ENCODE data around the gene TPSAB1. TPM values are rescaled to one million over a fixed set of nuclear protein-coding genes. Genes with fewer than 3 reads are reported as not detected.

TPSAB1 gene
- total and polyA plus RNA-seq, 2 donors from 2014 or later, result 1.6 to 156 TPM

DNA sequence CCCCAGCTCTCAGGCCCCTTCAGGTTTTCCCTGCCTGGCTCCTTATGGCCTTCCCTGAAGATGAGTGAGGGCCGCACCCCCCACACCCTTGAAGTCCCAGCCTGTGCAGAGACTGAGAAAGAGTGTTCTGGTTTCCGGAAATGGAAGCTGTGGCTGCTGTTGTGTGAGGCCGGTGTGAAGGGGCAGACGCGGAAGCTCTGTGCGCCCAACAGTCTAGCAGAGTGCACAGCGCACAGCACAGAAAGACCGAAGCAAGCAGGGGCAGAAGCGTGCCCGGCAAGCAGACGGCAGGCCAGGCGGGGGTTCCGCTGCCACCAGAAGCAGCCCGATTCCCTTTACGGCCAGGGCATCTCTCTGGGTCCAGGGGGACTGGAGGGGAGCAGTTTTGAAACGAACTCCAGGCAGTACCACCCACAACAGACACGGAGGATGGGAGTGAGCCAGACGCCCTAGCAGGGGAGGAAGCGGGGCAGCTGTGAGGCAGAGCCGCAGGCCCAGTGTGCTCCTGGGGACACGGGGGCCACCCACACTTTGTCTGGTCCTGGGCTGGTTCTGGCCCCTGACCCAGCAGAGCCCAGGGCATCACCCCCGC, 32.2 kb upstream of the TPSAB1 start:
- H3K4me1 ChIP-seq (ENCODE audit: control insufficient read depth in 2 of 3, insufficient read depth in 2 of 3, low read depth in 1 of 3, low read length in 3 of 3), result no peaks in the 10 kb centered on the region
- H3K9ac ChIP-seq (ENCODE audit: low read length in 3 of 3), result no peak overlapping the region
- DNase-seq (no peak), FAIRE-seq (no peak)
- intact Hi-C loops (cut with DNase I), result no loop called here
- H3K4me3 ChIP-seq (ENCODE audit: low read length in 3 of 3), result no peak overlapping the region
- H3K9me3 ChIP-seq (ENCODE audit: control insufficient read depth in 2 of 3, insufficient read depth in 1 of 3, low read length in 3 of 3), result no peaks in the 10 kb centered on the region
- H3K27ac ChIP-seq (ENCODE audit: low read depth in 2 of 2, low read length in 2 of 2), result no peak overlapping the region
- TF ChIP-seq, protein P1, sequence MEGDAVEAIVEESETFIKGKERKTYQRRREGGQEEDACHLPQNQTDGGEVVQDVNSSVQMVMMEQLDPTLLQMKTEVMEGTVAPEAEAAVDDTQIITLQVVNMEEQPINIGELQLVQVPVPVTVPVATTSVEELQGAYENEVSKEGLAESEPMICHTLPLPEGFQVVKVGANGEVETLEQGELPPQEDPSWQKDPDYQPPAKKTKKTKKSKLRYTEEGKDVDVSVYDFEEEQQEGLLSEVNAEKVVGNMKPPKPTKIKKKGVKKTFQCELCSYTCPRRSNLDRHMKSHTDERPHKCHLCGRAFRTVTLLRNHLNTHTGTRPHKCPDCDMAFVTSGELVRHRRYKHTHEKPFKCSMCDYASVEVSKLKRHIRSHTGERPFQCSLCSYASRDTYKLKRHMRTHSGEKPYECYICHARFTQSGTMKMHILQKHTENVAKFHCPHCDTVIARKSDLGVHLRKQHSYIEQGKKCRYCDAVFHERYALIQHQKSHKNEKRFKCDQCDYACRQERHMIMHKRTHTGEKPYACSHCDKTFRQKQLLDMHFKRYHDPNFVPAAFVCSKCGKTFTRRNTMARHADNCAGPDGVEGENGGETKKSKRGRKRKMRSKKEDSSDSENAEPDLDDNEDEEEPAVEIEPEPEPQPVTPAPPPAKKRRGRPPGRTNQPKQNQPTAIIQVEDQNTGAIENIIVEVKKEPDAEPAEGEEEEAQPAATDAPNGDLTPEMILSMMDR (IDR thresholded peaks at IDR 0.05; ENCODE audit: borderline replicate concordance, extremely low read depth, insufficient read depth), result no peak
- H3K27me3 ChIP-seq (ENCODE audit: control insufficient read depth, insufficient read depth, low read length), result no peaks in the 10 kb centered on the region
- no peaks in the 10 kb centered on the region for H3K36me3 ChIP-seq (ENCODE audit: control insufficient read depth in 2 of 3, insufficient read depth in 3 of 3, low read length in 3 of 3)

DNA sequence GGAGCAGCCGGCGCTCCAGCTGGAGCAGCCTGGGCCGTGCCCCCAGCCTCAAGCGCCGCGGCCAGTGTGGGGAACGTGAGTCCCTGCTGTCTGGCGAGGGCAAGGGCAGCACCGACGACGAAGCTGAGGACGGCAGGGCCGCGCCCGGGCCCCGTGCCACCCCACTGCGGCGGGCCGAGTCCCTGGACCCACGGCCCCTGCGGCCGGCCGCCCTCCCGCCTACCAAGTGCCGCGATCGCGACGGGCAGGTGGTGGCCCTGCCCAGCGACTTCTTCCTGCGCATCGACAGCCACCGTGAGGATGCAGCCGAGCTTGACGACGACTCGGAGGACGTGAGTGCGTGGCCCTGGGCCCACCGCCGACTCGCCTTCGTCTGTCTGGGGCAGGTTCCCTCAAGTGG, 31.4 kb upstream of the TPSAB1 start:
- H3K9me3 ChIP-seq (ENCODE audit: control insufficient read depth in 2 of 3, insufficient read depth in 1 of 3, low read length in 3 of 3), result no peaks in the 10 kb centered on the region
- no peaks in the 10 kb centered on the region for H3K36me3 ChIP-seq (ENCODE audit: control insufficient read depth in 2 of 3, insufficient read depth in 3 of 3, low read length in 3 of 3)
- no peaks in the 10 kb centered on the region for H3K4me1 ChIP-seq (ENCODE audit: control insufficient read depth in 2 of 3, insufficient read depth in 2 of 3, low read depth in 1 of 3, low read length in 3 of 3)
- H3K27ac ChIP-seq (ENCODE audit: low read depth in 2 of 2, low read length in 2 of 2), result no peak overlapping the region
- no peaks in the 10 kb centered on the region for H3K27me3 ChIP-seq (ENCODE audit: control insufficient read depth, insufficient read depth, low read length)
- H3K4me3 ChIP-seq (ENCODE audit: low read length in 3 of 3), result no peak overlapping the region
- intact Hi-C loops (cut with DNase I), result no loop called here
- TF ChIP-seq, protein P1 (IDR thresholded peaks at IDR 0.05; ENCODE audit: borderline replicate concordance, extremely low read depth, insufficient read depth), result no peak
- FAIRE-seq, result no peak
- no peak for DNase-seq
- H3K9ac ChIP-seq (ENCODE audit: low read length in 3 of 3), result no peak overlapping the region

DNA sequence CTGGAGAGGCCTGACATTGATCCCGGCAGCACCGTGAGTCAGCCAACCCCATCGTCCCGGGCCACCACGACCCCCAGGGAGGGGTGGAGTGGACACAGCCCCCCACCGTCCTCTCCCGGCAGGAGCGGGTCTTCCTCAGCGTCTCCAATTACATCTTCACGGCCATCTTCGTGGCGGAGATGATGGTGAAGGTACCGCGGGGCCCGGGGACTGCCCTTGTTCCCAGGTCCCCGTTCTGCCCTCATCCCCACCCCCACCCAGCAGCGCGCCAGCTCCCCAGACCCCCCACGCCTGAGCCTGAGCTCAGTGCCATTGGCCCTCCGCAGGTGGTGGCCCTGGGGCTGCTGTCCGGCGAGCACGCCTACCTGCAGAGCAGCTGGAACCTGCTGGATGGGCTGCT, 30.0 kb upstream of the TPSAB1 start:
- no peaks in the 10 kb centered on the region for H3K9me3 ChIP-seq (ENCODE audit: control insufficient read depth in 2 of 3, insufficient read depth in 1 of 3, low read length in 3 of 3)
- H3K9ac ChIP-seq (ENCODE audit: low read length in 3 of 3), result no peak overlapping the region
- intact Hi-C loops (cut with DNase I), result no loop called here
- H3K36me3 ChIP-seq (ENCODE audit: control insufficient read depth in 2 of 3, insufficient read depth in 3 of 3, low read length in 3 of 3), result no peaks in the 10 kb centered on the region
- H3K27me3 ChIP-seq (ENCODE audit: control insufficient read depth, insufficient read depth, low read length), result no peaks in the 10 kb centered on the region
- H3K4me1 ChIP-seq (ENCODE audit: control insufficient read depth in 2 of 3, insufficient read depth in 2 of 3, low read depth in 1 of 3, low read length in 3 of 3), result no peaks in the 10 kb centered on the region
- TF ChIP-seq, protein P1 (IDR thresholded peaks at IDR 0.05; ENCODE audit: borderline replicate concordance, extremely low read depth, insufficient read depth), result no peak
- no peak for DNase-seq
- H3K27ac ChIP-seq (ENCODE audit: low read depth in 2 of 2, low read length in 2 of 2), result no peak overlapping the region
- no peak for FAIRE-seq
- no peak overlapping the region for H3K4me3 ChIP-seq (ENCODE audit: low read length in 3 of 3)

All from kidney (tissue), 14 donors.